ENCODE measurements around the gene ACOT8.

- no peak for TF ChIP-seq POLR2A (IDR thresholded peaks at IDR 0.05; ENCODE audit: low read length)
- no peak for TF ChIP-seq GATA1 (IDR thresholded peaks at IDR 0.05; ENCODE audit: low read depth, low read length)
Measured at GRCh38 chr20:45861221-45862075, 4.3 kb upstream of the ACOT8 start.

Measured in erythroblast (primary cell).